HepG2 (cell line): ENCODE data around the gene SLC25A51. TPM values are rescaled to one million over a fixed set of nuclear protein-coding genes. Genes with fewer than 3 reads are reported as not detected.

Experiments
- ATAC-seq: fragments of 200-7000 bp; cut with Tn5 transposase; 3 replicates; pipeline ENCODE4 v1.9.1; 2020; ENCODE audit warnings: mild to moderate bottlenecking, moderate library complexity
- BruUV-seq: library from RNA; stranded (reverse); fragments of 400-500 nt; replicated peaks from 2 replicates; lab custom pipeline; 2021; lab: Mats Ljungman, UMichigan
- CTCF ChIA-PET: fragments of 300-600 bp; formaldehyde crosslinking; extraction: SDS; loops from one replicate; lab custom pipeline; 2021; ENCODE audit warnings: low total read pairs, inconsistent platforms, low intra/inter-chr PET ratio; lab: Yijun Ruan, JAX
- POLR2A ChIA-PET: fragments of 350-600 bp; sonication (Branson Sonifier 250); formaldehyde crosslinking; loops from one replicate; lab custom pipeline; 2020; ENCODE audit warnings: antibody characterized with exemption, inconsistent platforms; lab: Yijun Ruan, JAX
- DNase-seq: peaks from one replicate; pipeline ENCODE4 v3.0.0-alpha.2; 2015; ENCODE audit warnings: low spot score
- FAIRE-seq: peaks from 3 replicates; lab custom pipeline; 2011; peaks lifted over from hg19 to GRCh38; lab: Jason Lieb, UNC
- H2AFZ ChIP-seq: one replicate; pipeline ENCODE4 v1.6.1; 2011; ENCODE audit warnings: low read length, inconsistent platforms
- H3K27ac ChIP-seq: fragments of 300-600 bp; 3 replicates; pipeline ENCODE4 v1.8.0; 2011; ENCODE audit warnings: mixed run types, mild to moderate bottlenecking, mixed read lengths, low read length, inconsistent platforms; ENCODE audit not compliant: insufficient read depth; ENCODE audit errors: extremely low read length
- H3K27me3 ChIP-seq, 2 experiments: fragments of 200-600 bp in 1 of 2; 2 replicates in 1 of 2; 3 replicates in 1 of 2; pipeline versions ENCODE4 v1.6.0 to v1.8.0; 2011; ENCODE audit warnings: low read length in 2 of 2, mild to moderate bottlenecking in 2 of 2, moderate library complexity in 2 of 2, inconsistent platforms in 1 of 2; ENCODE audit not compliant: insufficient read depth in 2 of 2, control insufficient read depth in 1 of 2
- H3K36me3 ChIP-seq, 2 experiments: fragments of 200-600 bp in 1 of 2; replicated peaks in 1 of 2; 2 replicates in 1 of 2; 3 replicates in 1 of 2; pipeline versions ENCODE4 v1.5.1 to v1.8.0; 2011; ENCODE audit warnings: low read length in 2 of 2, inconsistent platforms in 1 of 2; ENCODE audit not compliant: insufficient read depth in 2 of 2, control insufficient read depth in 1 of 2
- H3K4me1 ChIP-seq: 2 replicates; pipeline ENCODE4 v1.5.1; 2012; ENCODE audit warnings: low read length, inconsistent platforms; ENCODE audit not compliant: insufficient read depth
- H3K4me2 ChIP-seq: 2 replicates; pipeline ENCODE4 v1.6.0; 2011; ENCODE audit warnings: low read depth, low read length, inconsistent platforms
- H3K4me3 ChIP-seq, 3 experiments: fragments of 200-600 bp in 1 of 3; sonication (generic), shearing (Covaris generic) in 1 of 3; replicated peaks in 1 of 3; 2 replicates each; pipeline ENCODE4 v1.5.1; 2011 to 2016; ENCODE audit warnings: low read length in 3 of 3, inconsistent platforms in 2 of 3, low read depth in 2 of 3, mild to moderate bottlenecking in 2 of 3, control low read depth in 1 of 3, mixed read lengths in 1 of 3; ENCODE audit not compliant: insufficient read depth in 1 of 3
- H3K79me2 ChIP-seq: one replicate; pipeline ENCODE4 v1.6.1; 2011; ENCODE audit warnings: low read length, inconsistent platforms; ENCODE audit not compliant: insufficient read depth
- H3K9ac ChIP-seq: 2 replicates; pipeline ENCODE4 v1.6.0; 2011; ENCODE audit warnings: mild to moderate bottlenecking, low read depth, low read length, inconsistent platforms; ENCODE audit not compliant: insufficient read depth
- H3K9me3 ChIP-seq: 2 replicates; pipeline ENCODE4 v1.5.1; 2012; ENCODE audit warnings: mild to moderate bottlenecking, low read length
- H4K20me1 ChIP-seq: 2 replicates; pipeline ENCODE4 v1.6.0; 2011; ENCODE audit warnings: inconsistent platforms, mild to moderate bottlenecking, low read length, moderate library complexity; ENCODE audit not compliant: insufficient read depth
- AGO2 ChIP-seq: fragments of 200-400 bp; formaldehyde crosslinking; optimal IDR thresholded peaks from 2 replicates; pipeline ENCODE3; 2017; ENCODE audit warnings: mild to moderate bottlenecking, low read depth, low read length, moderate library complexity
- ESRRA ChIP-seq: sonication (generic); formaldehyde crosslinking; IDR thresholded peaks from 2 replicates; pipeline ENCODE4 v1.5.1; 2020; ENCODE audit warnings: mild to moderate bottlenecking, low read depth, missing genetic modification reagents
- RORA ChIP-seq: sonication (generic); formaldehyde crosslinking; IDR thresholded peaks from 2 replicates; pipeline ENCODE4 v1.5.0; 2020; ENCODE audit warnings: mild to moderate bottlenecking, missing genetic modification reagents, moderate library complexity
- ZBTB33 ChIP-seq: sonication (generic); formaldehyde crosslinking; IDR thresholded peaks from 2 replicates; pipeline ENCODE4 v1.4.0; 2020; ENCODE audit warnings: missing genetic modification reagents
- ZNF382 ChIP-seq: sonication (generic); formaldehyde crosslinking; IDR thresholded peaks from 2 replicates; pipeline ENCODE4 v1.5.0; 2020; ENCODE audit warnings: missing genetic modification reagents, mild to moderate bottlenecking, borderline replicate concordance
- ZNF407 ChIP-seq: sonication (generic); formaldehyde crosslinking; IDR thresholded peaks from one replicate; pipeline ENCODE4 v1.5.1; 2020; ENCODE audit warnings: mild to moderate bottlenecking, missing genetic modification reagents; ENCODE audit errors: not compliant biosample characterization
- ZNF501 ChIP-seq: sonication (generic); formaldehyde crosslinking; IDR thresholded peaks from 2 replicates; pipeline ENCODE4 v1.5.1; 2020; ENCODE audit warnings: mild to moderate bottlenecking, moderate library complexity, missing genetic modification reagents
- ZNF713 ChIP-seq: sonication (generic); formaldehyde crosslinking; IDR thresholded peaks from 2 replicates; pipeline ENCODE4 v1.4.0; 2020; ENCODE audit warnings: mild to moderate bottlenecking, missing genetic modification reagents
- WGBS: methylation state at CpG from one replicate; pipeline ENCODE4 v1.1.6; 2017; ENCODE audit warnings: low lambda C conversion rate; 5-methylcytosine and 5-hydroxymethylcytosine counted together
- in situ Hi-C: cut with HindIII; loops from 2 replicates; pipeline ENCODE4 v1.10.0; 2017; ENCODE audit warnings: low pct_unique_long_range_greater_than_20kb; ENCODE audit not compliant: extremely low pct_ligation_motif_present
- intact Hi-C: fragments of 100-400 bp; cut with micrococcal nuclease; formaldehyde crosslinking; loops from one replicate; pipeline ENCODE4 v1.10.0; 2022; ENCODE audit not compliant: unreplicated experiment
- polyA plus RNA-seq, 8 experiments: library from polyadenylated mRNA; depleted of rRNA in 3 of 8; stranded (reverse) in 7 of 8; unstranded in 1 of 8; fragments of >200 nt; fragmentation: Illumina TruSeq in 4 of 8; extraction: Trizol in 4 of 8; gene quantifications; 2 replicates each; pipeline versions ENCODE4 v1.2.1 to v1.2.3, GENCODE V29; 2011 to 2016; ENCODE audit warnings: low read depth in 4 of 8, missing spikeins in 1 of 8, mixed read lengths in 1 of 8; ENCODE audit not compliant: insufficient read depth in 1 of 8
- total RNA-seq, 5 experiments: library from RNA; depleted of rRNA; stranded (reverse); fragments of >200 nt; fragmentation: Illumina TruSeq; extraction: Trizol; gene quantifications; 2 replicates each; pipeline ENCODE4 v1.2.3, GENCODE V29; 2016; ENCODE audit warnings: low read depth in 1 of 5

Gene SLC25A51
- total and polyA plus RNA-seq, 2 of the 13 experiments (the other 11 are each of a cell fraction or from before 2014, with no cell fraction given): 14.6 to 37.7 TPM

GRCh38 chr9:37948417-37948980 lies 44.6 kb upstream of the SLC25A51 start:
- no peak overlapping the region for H3K27ac ChIP-seq
- H3K9me3 ChIP-seq: no peaks in the 10 kb centered on the region
- H2AFZ ChIP-seq: no peak overlapping the region
- in situ Hi-C loops: no loop called here
- no TSS peak for BruUV-seq
- WGBS: 95% methylated on average over 14 of the region's 20 CpGs
- no peak overlapping the region for H3K4me2 ChIP-seq
- no peak overlapping the region for H3K4me3 ChIP-seq
- no peak for TF ChIP-seq ESRRA
- TF ChIP-seq AGO2: peak; percentile 24
- ATAC-seq (no peak), FAIRE-seq (no peak), DNase-seq (no peak)
- CTCF ChIA-PET: no interaction called here
- no peaks in the 10 kb centered on the region for H3K27me3 ChIP-seq
- peaks cover 22% of the 10 kb centered on the region; the same call in 1 of the 2 replicates for H4K20me1 ChIP-seq
- H3K36me3 ChIP-seq: peaks cover 63 to 97% of the 10 kb centered on the region in 2 experiments
- POLR2A ChIA-PET: no interaction called here
- no peaks in the 10 kb centered on the region for H3K79me2 ChIP-seq
- H3K4me1 ChIP-seq: peaks cover 26% of the 10 kb centered on the region
- intact Hi-C loops: no loop called here
- H3K9ac ChIP-seq: no peak overlapping the region

GRCh38 chr9:37947977-37948376 lies 44.0 kb upstream of the SLC25A51 start:
- H3K79me2 ChIP-seq: no peaks in the 10 kb centered on the region
- no peak overlapping the region for H3K4me2 ChIP-seq
- intact Hi-C loops (no loop called here), in situ Hi-C loops (no loop called here)
- no peak overlapping the region for H3K27ac ChIP-seq
- no peaks in the 10 kb centered on the region for H3K27me3 ChIP-seq
- H3K4me3 ChIP-seq: no peak overlapping the region
- DNase-seq (no peak), FAIRE-seq (no peak), ATAC-seq (no peak)
- H3K4me1 ChIP-seq: peaks cover 21% of the 10 kb centered on the region
- H3K36me3 ChIP-seq: peaks cover 59 to 97% of the 10 kb centered on the region in 2 experiments
- peaks cover 17% of the 10 kb centered on the region; the same call in 1 of the 2 replicates for H4K20me1 ChIP-seq
- no peaks in the 10 kb centered on the region for H3K9me3 ChIP-seq
- POLR2A ChIA-PET: no interaction called here
- H3K9ac ChIP-seq: no peak overlapping the region
- CTCF ChIA-PET: no interaction called here
- WGBS: 96% methylated on average over 9 of the region's 9 CpGs
- no TSS peak for BruUV-seq
- no peak overlapping the region for H2AFZ ChIP-seq
- TF ChIP-seq ZNF501 (CRISPR knock-in tag) (no peak), RORA (CRISPR knock-in tag) (no peak), ZNF713 (CRISPR knock-in tag) (no peak), ZNF382 (CRISPR knock-in tag) (no peak), ZNF407 (CRISPR knock-in tag) (no peak), ZBTB33 (no peak)
